ENCODE results near the gene TP53INP2.

Gene TP53INP2

DNA sequence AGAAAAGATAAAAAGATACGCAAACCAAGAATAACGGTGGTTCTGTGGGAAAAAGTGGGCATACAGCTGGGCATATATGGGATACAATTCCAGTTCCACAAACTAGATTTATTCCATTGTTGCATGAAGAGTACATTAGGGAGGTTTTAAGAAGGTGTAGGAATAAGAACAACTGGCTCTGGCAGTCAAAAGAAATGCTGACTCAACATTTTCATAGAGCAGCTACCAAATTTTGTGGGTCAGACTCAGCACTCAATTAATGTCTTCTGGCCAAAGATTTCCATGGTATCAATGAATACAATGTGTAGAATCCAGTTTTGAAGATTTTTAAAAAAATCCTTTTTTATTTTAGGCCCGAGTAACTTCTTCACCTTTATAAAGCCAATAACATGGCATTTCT, 40.2 kb downstream of the TP53INP2 start:
- H3K79me2 ChIP-seq (ENCODE audit: insufficient read depth, low read length), result no peaks in the 10 kb centered on the region
- H3K4me2 ChIP-seq (ENCODE audit: insufficient read depth, low read length), result no peak overlapping the region
- no peak overlapping the region for H3K9ac ChIP-seq (ENCODE audit: low read depth, low read length)
- no peaks in the 10 kb centered on the region for H3K9me3 ChIP-seq (ENCODE audit: insufficient read depth, low read length, severe bottlenecking)
- no peaks in the 10 kb centered on the region for H3K27me3 ChIP-seq (ENCODE audit: insufficient read depth, low read length, poor library complexity)
- no peak overlapping the region for H3K4me3 ChIP-seq (ENCODE audit: low read depth in 1 of 2, low read length in 2 of 2)
- H3K36me3 ChIP-seq (ENCODE audit: insufficient read depth, low read length), result peaks cover 96% of the 10 kb centered on the region
- H4K20me1 ChIP-seq (ENCODE audit: insufficient read depth, low read length), result no peaks in the 10 kb centered on the region
- TF ChIP-seq EZH2 (IDR thresholded peaks at IDR 0.05; ENCODE audit: borderline replicate concordance, low read depth, low read length, severe bottlenecking), result no peak
- TF ChIP-seq, protein P1, sequence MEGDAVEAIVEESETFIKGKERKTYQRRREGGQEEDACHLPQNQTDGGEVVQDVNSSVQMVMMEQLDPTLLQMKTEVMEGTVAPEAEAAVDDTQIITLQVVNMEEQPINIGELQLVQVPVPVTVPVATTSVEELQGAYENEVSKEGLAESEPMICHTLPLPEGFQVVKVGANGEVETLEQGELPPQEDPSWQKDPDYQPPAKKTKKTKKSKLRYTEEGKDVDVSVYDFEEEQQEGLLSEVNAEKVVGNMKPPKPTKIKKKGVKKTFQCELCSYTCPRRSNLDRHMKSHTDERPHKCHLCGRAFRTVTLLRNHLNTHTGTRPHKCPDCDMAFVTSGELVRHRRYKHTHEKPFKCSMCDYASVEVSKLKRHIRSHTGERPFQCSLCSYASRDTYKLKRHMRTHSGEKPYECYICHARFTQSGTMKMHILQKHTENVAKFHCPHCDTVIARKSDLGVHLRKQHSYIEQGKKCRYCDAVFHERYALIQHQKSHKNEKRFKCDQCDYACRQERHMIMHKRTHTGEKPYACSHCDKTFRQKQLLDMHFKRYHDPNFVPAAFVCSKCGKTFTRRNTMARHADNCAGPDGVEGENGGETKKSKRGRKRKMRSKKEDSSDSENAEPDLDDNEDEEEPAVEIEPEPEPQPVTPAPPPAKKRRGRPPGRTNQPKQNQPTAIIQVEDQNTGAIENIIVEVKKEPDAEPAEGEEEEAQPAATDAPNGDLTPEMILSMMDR (IDR thresholded peaks at IDR 0.05; ENCODE audit: borderline replicate concordance, extremely low read depth, low read length, poor library complexity, severe bottlenecking), result no peak
- H3K4me1 ChIP-seq (ENCODE audit: insufficient read depth, low read length), result no peaks in the 10 kb centered on the region
- ATAC-seq (ENCODE audit: insufficient read depth, low read depth) (no peak), DNase-seq (no peak)
- H3K27ac ChIP-seq (ENCODE audit: low read length), result no peak overlapping the region
- no peak overlapping the region for H2AFZ ChIP-seq (ENCODE audit: low read depth, low read length)

DNA sequence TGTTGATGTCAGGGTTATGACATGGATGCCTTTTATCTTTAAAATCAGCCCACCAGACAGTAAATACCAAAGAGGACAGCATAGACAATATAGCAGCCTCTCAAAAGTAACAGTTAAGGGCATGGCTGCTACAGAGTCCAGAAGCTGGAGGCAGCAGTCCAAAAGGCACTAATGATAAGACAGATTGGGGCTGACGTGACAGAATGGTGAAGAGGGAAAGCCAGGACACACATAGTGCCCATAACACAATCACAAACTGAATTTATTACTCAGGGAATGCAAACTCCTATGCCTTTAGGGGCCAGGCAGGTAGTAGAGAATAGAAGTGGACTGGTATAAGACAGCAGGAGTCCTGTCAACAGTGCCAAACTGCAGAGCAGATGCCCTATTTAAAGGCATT, 40.7 kb downstream of the TP53INP2 start:
- no peaks in the 10 kb centered on the region for H3K79me2 ChIP-seq (ENCODE audit: insufficient read depth, low read length)
- H3K9ac ChIP-seq (ENCODE audit: low read depth, low read length), result no peak overlapping the region
- no peak overlapping the region for H3K4me3 ChIP-seq (ENCODE audit: low read depth in 1 of 2, low read length in 2 of 2)
- peaks cover 96% of the 10 kb centered on the region for H3K36me3 ChIP-seq (ENCODE audit: insufficient read depth, low read length)
- TF ChIP-seq, protein P1 (IDR thresholded peaks at IDR 0.05; ENCODE audit: borderline replicate concordance, extremely low read depth, low read length, poor library complexity, severe bottlenecking), result no peak
- no peak for TF ChIP-seq EZH2 (IDR thresholded peaks at IDR 0.05; ENCODE audit: borderline replicate concordance, low read depth, low read length, severe bottlenecking)
- no peaks in the 10 kb centered on the region for H4K20me1 ChIP-seq (ENCODE audit: insufficient read depth, low read length)
- no peaks in the 10 kb centered on the region for H3K9me3 ChIP-seq (ENCODE audit: insufficient read depth, low read length, severe bottlenecking)
- no peak overlapping the region for H3K4me2 ChIP-seq (ENCODE audit: insufficient read depth, low read length)
- DNase-seq (no peak), ATAC-seq (ENCODE audit: insufficient read depth, low read depth) (no peak)
- no peak overlapping the region for H2AFZ ChIP-seq (ENCODE audit: low read depth, low read length)
- no peaks in the 10 kb centered on the region for H3K27me3 ChIP-seq (ENCODE audit: insufficient read depth, low read length, poor library complexity)
- H3K4me1 ChIP-seq (ENCODE audit: insufficient read depth, low read length), result no peaks in the 10 kb centered on the region
- H3K27ac ChIP-seq (ENCODE audit: low read length), result no peak overlapping the region

DNA sequence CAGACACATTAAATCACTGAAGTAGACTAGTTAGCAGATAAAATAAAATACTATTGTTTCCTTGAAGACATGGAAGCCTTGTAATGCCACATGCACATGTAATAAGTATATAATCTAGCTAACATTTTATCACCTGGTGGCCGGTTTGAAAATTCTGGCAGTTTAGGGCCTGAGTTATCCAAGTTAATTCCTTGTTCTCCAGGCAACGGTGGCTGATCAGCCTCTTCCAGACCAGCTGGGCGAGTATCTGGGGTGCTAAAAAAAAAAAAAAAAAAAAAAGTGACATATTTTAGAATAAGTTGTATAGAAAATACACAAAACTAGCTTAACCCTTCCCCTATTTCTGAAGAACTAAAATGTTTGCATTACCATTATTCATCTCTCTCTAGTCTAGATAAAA, 42.5 kb downstream of the TP53INP2 start:
- H3K36me3 ChIP-seq (ENCODE audit: insufficient read depth, low read length), result peaks cover 95% of the 10 kb centered on the region

More for the DNA sequence above, 42.5 kb downstream of the TP53INP2 start:
- Histone ChIP-seq H3K27me3 (ENCODE audit: insufficient read depth, low read length, poor library complexity) (no peaks in the 10 kb centered on the region), H4K20me1 (ENCODE audit: insufficient read depth, low read length) (peaks cover 3% of the 10 kb centered on the region; the same call in 1 of the 2 replicates), H3K27ac (ENCODE audit: low read length) (no peak overlapping the region), H3K4me3 (ENCODE audit: low read depth in 1 of 2, low read length in 2 of 2) (no peak overlapping the region), H2AFZ (ENCODE audit: low read depth, low read length) (no peak overlapping the region), H3K79me2 (ENCODE audit: insufficient read depth, low read length) (no peaks in the 10 kb centered on the region), H3K9me3 (ENCODE audit: insufficient read depth, low read length, severe bottlenecking) (no peaks in the 10 kb centered on the region), H3K4me2 (ENCODE audit: insufficient read depth, low read length) (no peak overlapping the region), H3K9ac (ENCODE audit: low read depth, low read length) (no peak overlapping the region), H3K4me1 (ENCODE audit: insufficient read depth, low read length) (no peaks in the 10 kb centered on the region)
- DNase-seq, result no peak
- no peak for ATAC-seq (ENCODE audit: insufficient read depth, low read depth)
- no peak for TF ChIP-seq EZH2 (IDR thresholded peaks at IDR 0.05; ENCODE audit: borderline replicate concordance, low read depth, low read length, severe bottlenecking)
- TF ChIP-seq, protein P1 (IDR thresholded peaks at IDR 0.05; ENCODE audit: borderline replicate concordance, extremely low read depth, low read length, poor library complexity, severe bottlenecking), result no peak

Data from DND-41 (cell line).